ENCODE data around the gene MUC2.

GRCh38 chr11:1049431-1049891 lies 25.2 kb upstream of the MUC2 start:
- TF ChIP-seq RAD21 (IDR thresholded peaks at IDR 0.05; ENCODE audit: low read length) = no peak
- no peak for TF ChIP-seq POLR2A (IDR thresholded peaks at IDR 0.05; ENCODE audit: low read depth, low read length)
- TF ChIP-seq MXI1 (IDR thresholded peaks at IDR 0.05; ENCODE audit: borderline replicate concordance, low read depth, low read length) = no peak
- no peak for TF ChIP-seq CTCF (conservative IDR thresholded peaks at IDR 0.05; ENCODE audit: low read depth, low read length)
- TF ChIP-seq NFE2L2 (IDR thresholded peaks at IDR 0.05; ENCODE audit: low read depth, low read length) = no peak
- TF ChIP-seq USF2 (IDR thresholded peaks at IDR 0.05; ENCODE audit: low read depth, low read length) = no peak
- no peak for TF ChIP-seq RFX5 (IDR thresholded peaks at IDR 0.05; ENCODE audit: low read depth, low read length)

All from IMR-90 (cell line).